K562 (cell line): ENCODE data around the gene TCF12. TPM values are rescaled to one million over a fixed set of nuclear protein-coding genes. Genes with fewer than 3 reads are reported as not detected.

Source experiments
- ATAC-seq: fragments of 200-7000 bp; cut with Tn5 transposase; 3 replicates; pipeline ENCODE4 v1.9.1; 2020; ENCODE audit warnings: moderate library complexity
- BruUV-seq: library from RNA; stranded (reverse); fragments of 400-500 nt; replicated peaks from 2 replicates; lab custom pipeline; 2021; lab: Mats Ljungman, UMichigan
- CTCF ChIA-PET: fragments of 300-600 bp; formaldehyde crosslinking; extraction: SDS; loops from one replicate; lab custom pipeline; 2021; ENCODE audit warnings: low intra/inter-chr PET ratio; lab: Yijun Ruan, JAX
- POLR2A ChIA-PET: fragments of 300-600, 350-650 bp; sonication (Branson Sonifier 250); formaldehyde crosslinking; extraction: SDS; loops from one replicate; lab custom pipeline; 2021; ENCODE audit warnings: antibody characterized with exemption, inconsistent platforms; lab: Yijun Ruan, JAX
- DNase-seq, 4 experiments: peaks; one replicate each; pipeline versions ENCODE4 v3.0.0 to v3.0.0-alpha.2; 2011 to 2018; ENCODE audit warnings: low spot score in 3 of 4, mixed read lengths in 3 of 4; ENCODE audit errors: extremely low read depth in 1 of 4
- FAIRE-seq: peaks from 2 replicates; lab custom pipeline; 2011; peaks lifted over from hg19 to GRCh38; lab: Jason Lieb, UNC
- H2AFZ ChIP-seq: 2 replicates; pipeline ENCODE4 v1.6.0; 2011; ENCODE audit warnings: low read depth, low read length, control low read depth, inconsistent platforms
- H3K27ac ChIP-seq: fragments of 200-600 bp; 3 replicates; pipeline ENCODE4 v1.8.0; 2011; ENCODE audit warnings: low read depth, mild to moderate bottlenecking, control low read depth, inconsistent platforms, low read length, moderate library complexity, mixed read lengths; ENCODE audit errors: extremely low read depth
- H3K27me3 ChIP-seq, 2 experiments: fragments of 300-600 bp in 1 of 2; 2 replicates in 1 of 2; 3 replicates in 1 of 2; pipeline versions ENCODE4 v1.6.0 to v1.8.0; 2011; ENCODE audit warnings: inconsistent platforms in 2 of 2, low read length in 2 of 2, mild to moderate bottlenecking in 1 of 2, mixed read lengths in 1 of 2, moderate library complexity in 1 of 2; ENCODE audit not compliant: control insufficient read depth in 2 of 2, insufficient read depth in 2 of 2
- H3K36me3 ChIP-seq: fragments of 300-600 bp; 3 replicates; pipeline ENCODE4 v1.8.0; 2011; ENCODE audit warnings: mild to moderate bottlenecking, low read length, inconsistent platforms; ENCODE audit not compliant: control insufficient read depth, insufficient read depth
- H3K4me1 ChIP-seq, 2 experiments: fragments of 200-600 bp in 1 of 2; replicated peaks in 1 of 2; 2 replicates in 1 of 2; 3 replicates in 1 of 2; pipeline versions ENCODE4 v1.5.1 to v1.8.0; 2011; ENCODE audit warnings: inconsistent platforms in 2 of 2, low read length in 2 of 2, mild to moderate bottlenecking in 1 of 2, mixed read lengths in 1 of 2, moderate library complexity in 1 of 2; ENCODE audit not compliant: control insufficient read depth in 2 of 2, insufficient read depth in 2 of 2
- H3K4me2 ChIP-seq: 2 replicates; pipeline ENCODE4 v1.6.1; 2011; ENCODE audit warnings: low read length, control low read depth, inconsistent platforms, mixed read lengths; ENCODE audit not compliant: insufficient read depth
- H3K4me3 ChIP-seq: fragments of 200-600 bp; sonication (generic), shearing (Covaris generic); 2 replicates; pipeline ENCODE4 v1.5.1; 2016; ENCODE audit warnings: control low read depth, inconsistent platforms
- H3K79me2 ChIP-seq: fragments of 200-600 bp; 3 replicates; pipeline ENCODE4 v1.8.0; 2011; ENCODE audit warnings: low read length, inconsistent platforms; ENCODE audit not compliant: control insufficient read depth, insufficient read depth
- H3K9ac ChIP-seq, 2 experiments: 2 replicates each; pipeline versions ENCODE4 v1.6.0 to v1.6.1; 2011; ENCODE audit warnings: low read depth in 2 of 2, low read length in 2 of 2, control low read depth in 1 of 2, inconsistent platforms in 1 of 2, mild to moderate bottlenecking in 1 of 2, mixed read lengths in 1 of 2; ENCODE audit not compliant: insufficient read depth in 1 of 2
- H3K9me1 ChIP-seq: one replicate; pipeline ENCODE4 v1.6.0; 2011; ENCODE audit warnings: inconsistent platforms, mild to moderate bottlenecking, low read length, moderate library complexity; ENCODE audit not compliant: control insufficient read depth, insufficient read depth
- H3K9me3 ChIP-seq: replicated peaks from 2 replicates; pipeline ENCODE4 v1.5.1; 2011; ENCODE audit warnings: low read depth, low read length, inconsistent platforms; ENCODE audit not compliant: control insufficient read depth, insufficient read depth
- H4K20me1 ChIP-seq: replicated peaks from 2 replicates; pipeline ENCODE4 v1.6.1; 2011; ENCODE audit warnings: low read length, inconsistent platforms, mixed read lengths; ENCODE audit not compliant: control insufficient read depth, insufficient read depth
- CBX3 ChIP-seq, 2 experiments: IDR thresholded peaks; 1 replicate in 1 of 2; 2 replicates in 1 of 2; pipeline ENCODE4 v1.6.1; 2012; ENCODE audit warnings: inconsistent platforms in 2 of 2, low read length in 2 of 2, borderline replicate concordance in 1 of 2, control low read depth in 1 of 2
- MYBL2 ChIP-seq, 2 experiments: fragments of 450-650 bp in 1 of 2; sonication (generic) in 1 of 2; formaldehyde crosslinking in 1 of 2; IDR thresholded peaks; 2 replicates each; pipeline versions ENCODE4 v1.6.1 to v1.8.1; 2017 to 2022; ENCODE audit warnings: borderline replicate concordance in 1 of 2, inconsistent platforms in 1 of 2, low read depth in 1 of 2, mild to moderate bottlenecking in 1 of 2, missing genetic modification reagents in 1 of 2, moderate library complexity in 1 of 2
- WGBS: fragments of 100-300 bp; shearing (Covaris generic); methylation state at CpG from one replicate; pipeline ENCODE4 v1.1.6; 2016; ENCODE audit warnings: low coverage, mixed read lengths; ENCODE audit not compliant: insufficient coverage; ENCODE audit errors: missing lambda C conversion rate; 5-methylcytosine and 5-hydroxymethylcytosine counted together
- in situ Hi-C: fragments of 300-500 bp; cut with MboI; formaldehyde crosslinking; loops from 4 replicates; pipeline ENCODE4 v1.15.0; 2018; ENCODE audit warnings: inconsistent platforms, mixed read lengths
- intact Hi-C: fragments of 100-400 bp; cut with micrococcal nuclease; formaldehyde crosslinking; loops from 2 replicates; pipeline ENCODE4 v1.14.2; 2022
- polyA plus RNA-seq, 8 experiments: library from polyadenylated mRNA; depleted of rRNA in 4 of 8; stranded (reverse) in 5 of 8; unstranded in 3 of 8; fragments of >200 nt; fragmentation: Nextera tagmentation in 2 of 8; fragmentation: Illumina TruSeq in 1 of 8; extraction: Ambion mirVana in 2 of 8; extraction: Trizol in 1 of 8; gene quantifications; 2 replicates each; pipeline versions ENCODE4 v1.2.1 to v1.2.3, GENCODE V29; 2011 to 2014; ENCODE audit warnings: inconsistent platforms in 1 of 8, missing spikeins in 1 of 8
- total RNA-seq, 7 experiments: library from RNA; depleted of rRNA in 6 of 7; stranded (reverse); fragments of >200 nt in 6 of 7; fragmentation: Illumina TruSeq in 2 of 7; extraction: Trizol in 2 of 7; gene quantifications; 2 replicates each; pipeline versions ENCODE4 v1.2.1 to v1.2.3, GENCODE V29; 2011 to 2021; ENCODE audit warnings: low replicate concordance in 1 of 7
- TF ChIP-seq, protein P1 (sequence below), 2 experiments: fragments of 450-650 bp; IDR thresholded peaks; 2 replicates each; pipeline ENCODE4 v1.6.1; 2018; ENCODE audit warnings: mild to moderate bottlenecking in 2 of 2, low read depth in 1 of 2; ENCODE audit not compliant: partially characterized antibody in 2 of 2

TCF12 gene
- total and polyA plus RNA-seq, 9 of the 15 experiments (the other 6 are each of a cell fraction or from before 2014, with no cell fraction given): 10.5 to 132 (median 52.9) TPM

DNA sequence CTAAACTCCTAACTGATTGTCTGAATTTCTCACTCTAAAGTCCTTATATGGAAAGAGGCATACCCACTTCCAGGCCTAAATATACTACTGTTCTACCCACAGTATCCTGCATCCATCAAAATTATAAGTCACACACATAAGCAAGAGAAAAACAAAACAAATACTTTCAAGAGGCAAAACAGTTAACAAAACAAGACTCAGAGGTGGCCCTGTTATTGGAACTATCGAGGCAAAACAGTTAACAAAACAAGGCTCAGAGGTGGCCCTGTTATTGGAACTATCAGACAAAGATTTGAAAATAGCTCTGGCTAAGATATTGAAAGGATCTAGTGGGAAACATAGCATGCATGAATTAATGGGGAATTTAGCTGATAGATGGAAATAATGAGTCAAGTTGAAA, 233.7 kb downstream of the TCF12 start:
- peaks cover 2% of the 10 kb centered on the region; the same call in 1 of the 3 replicates for H3K36me3 ChIP-seq
- ATAC-seq (no peak), DNase-seq (no peak), FAIRE-seq (no peak)
- H3K27ac ChIP-seq: no peak overlapping the region
- no peak overlapping the region for H3K4me3 ChIP-seq
- H3K9ac ChIP-seq: no peak overlapping the region
- no peaks in the 10 kb centered on the region for H4K20me1 ChIP-seq
- intact Hi-C loops: no loop called here
- H3K4me2 ChIP-seq: no peak overlapping the region
- no peak overlapping the region for H2AFZ ChIP-seq
- TF ChIP-seq, protein P1, sequence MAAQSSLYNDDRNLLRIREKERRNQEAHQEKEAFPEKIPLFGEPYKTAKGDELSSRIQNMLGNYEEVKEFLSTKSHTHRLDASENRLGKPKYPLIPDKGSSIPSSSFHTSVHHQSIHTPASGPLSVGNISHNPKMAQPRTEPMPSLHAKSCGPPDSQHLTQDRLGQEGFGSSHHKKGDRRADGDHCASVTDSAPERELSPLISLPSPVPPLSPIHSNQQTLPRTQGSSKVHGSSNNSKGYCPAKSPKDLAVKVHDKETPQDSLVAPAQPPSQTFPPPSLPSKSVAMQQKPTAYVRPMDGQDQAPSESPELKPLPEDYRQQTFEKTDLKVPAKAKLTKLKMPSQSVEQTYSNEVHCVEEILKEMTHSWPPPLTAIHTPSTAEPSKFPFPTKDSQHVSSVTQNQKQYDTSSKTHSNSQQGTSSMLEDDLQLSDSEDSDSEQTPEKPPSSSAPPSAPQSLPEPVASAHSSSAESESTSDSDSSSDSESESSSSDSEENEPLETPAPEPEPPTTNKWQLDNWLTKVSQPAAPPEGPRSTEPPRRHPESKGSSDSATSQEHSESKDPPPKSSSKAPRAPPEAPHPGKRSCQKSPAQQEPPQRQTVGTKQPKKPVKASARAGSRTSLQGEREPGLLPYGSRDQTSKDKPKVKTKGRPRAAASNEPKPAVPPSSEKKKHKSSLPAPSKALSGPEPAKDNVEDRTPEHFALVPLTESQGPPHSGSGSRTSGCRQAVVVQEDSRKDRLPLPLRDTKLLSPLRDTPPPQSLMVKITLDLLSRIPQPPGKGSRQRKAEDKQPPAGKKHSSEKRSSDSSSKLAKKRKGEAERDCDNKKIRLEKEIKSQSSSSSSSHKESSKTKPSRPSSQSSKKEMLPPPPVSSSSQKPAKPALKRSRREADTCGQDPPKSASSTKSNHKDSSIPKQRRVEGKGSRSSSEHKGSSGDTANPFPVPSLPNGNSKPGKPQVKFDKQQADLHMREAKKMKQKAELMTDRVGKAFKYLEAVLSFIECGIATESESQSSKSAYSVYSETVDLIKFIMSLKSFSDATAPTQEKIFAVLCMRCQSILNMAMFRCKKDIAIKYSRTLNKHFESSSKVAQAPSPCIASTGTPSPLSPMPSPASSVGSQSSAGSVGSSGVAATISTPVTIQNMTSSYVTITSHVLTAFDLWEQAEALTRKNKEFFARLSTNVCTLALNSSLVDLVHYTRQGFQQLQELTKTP (IDR thresholded peaks at IDR 0.05; ENCODE audit: low read depth in 1 of 2, partially characterized antibody in 2 of 2): peak in 1 of 2 experiments; percentile 93
- TF ChIP-seq MYBL2 (IDR thresholded peaks at IDR 0.05; ENCODE audit: low read depth) (no peak), MYBL2 (CRISPR knock-in tag; IDR thresholded peaks at IDR 0.05; ENCODE audit: borderline replicate concordance) (no peak), CBX3 (IDR thresholded peaks at IDR 0.05; ENCODE audit: borderline replicate concordance in 1 of 2, low read length in 2 of 2) (peak in 1 of 2 experiments; percentile 38; a peak in 1 of 3 replicates)
- TF ChIP-seq, all 486 proteins: peak for 2
- WGBS: 93% methylated on average over 1 of the region's 1 CpG
- no peaks in the 10 kb centered on the region for H3K9me1 ChIP-seq
- CTCF ChIA-PET: no interaction called here
- H3K27me3 ChIP-seq: no peaks in the 10 kb centered on the region
- 0 out of 2 replicates have a peak, but pooled peaks cover 2% of the 10 kb centered on the region for H3K9me3 ChIP-seq
- no peaks in the 10 kb centered on the region for H3K79me2 ChIP-seq
- no TSS peak for BruUV-seq
- no peaks in the 10 kb centered on the region for H3K4me1 ChIP-seq
- POLR2A ChIA-PET: no interaction called here
- in situ Hi-C loops: no loop called here
